GM18505 (cell line): ENCODE data around the gene RNPEPL1.

Experiments used
- ATAC-seq: cut with Tn5 transposase; IDR thresholded peaks from one replicate; pipeline ENCODE4 v1.9.1; 2021; ENCODE audit not compliant: unreplicated experiment
- POLR2A ChIP-seq: IDR thresholded peaks from 4 replicates; pipeline ENCODE4 v1.6.1; 2011; ENCODE audit warnings: borderline replicate concordance; ENCODE audit not compliant: insufficient read depth, insufficient read length; ENCODE audit errors: extremely low read depth

The RNPEPL1 gene

DNA sequence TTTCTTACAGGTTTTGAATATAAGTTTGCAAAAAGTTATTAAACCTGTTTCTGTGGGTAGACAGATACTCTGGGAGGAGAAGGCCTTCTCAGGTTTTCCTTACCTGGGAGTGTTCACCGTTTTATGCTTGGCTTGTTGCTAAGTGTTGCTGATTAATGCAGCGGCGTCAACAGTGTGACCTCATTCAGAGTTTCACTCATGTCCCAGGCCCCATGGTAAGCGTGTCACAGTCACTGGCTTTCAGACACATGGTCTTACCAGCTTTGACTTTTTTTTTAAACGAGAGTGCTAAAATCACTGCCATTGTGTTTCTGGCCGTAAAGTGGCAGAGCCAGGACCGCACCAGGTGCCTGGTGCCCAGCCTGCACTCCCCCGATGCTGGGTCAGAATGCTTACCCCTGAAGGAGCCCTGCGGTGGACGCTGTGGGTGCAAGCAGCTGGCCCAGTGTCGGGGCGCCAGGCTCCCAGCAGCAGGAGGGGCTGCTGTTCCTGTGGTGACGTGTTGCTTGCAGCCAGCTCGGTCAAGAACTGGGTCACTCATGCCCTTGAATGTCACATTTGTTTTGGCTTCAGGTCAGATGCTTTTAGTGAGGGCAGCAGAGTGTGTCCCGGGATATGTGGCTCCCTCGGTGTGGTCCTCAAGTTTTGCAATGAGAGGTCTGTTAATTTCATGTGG is 21.7 kb downstream of the RNPEPL1 start:
- TF ChIP-seq POLR2A: no peak
- ATAC-seq: no peak

DNA sequence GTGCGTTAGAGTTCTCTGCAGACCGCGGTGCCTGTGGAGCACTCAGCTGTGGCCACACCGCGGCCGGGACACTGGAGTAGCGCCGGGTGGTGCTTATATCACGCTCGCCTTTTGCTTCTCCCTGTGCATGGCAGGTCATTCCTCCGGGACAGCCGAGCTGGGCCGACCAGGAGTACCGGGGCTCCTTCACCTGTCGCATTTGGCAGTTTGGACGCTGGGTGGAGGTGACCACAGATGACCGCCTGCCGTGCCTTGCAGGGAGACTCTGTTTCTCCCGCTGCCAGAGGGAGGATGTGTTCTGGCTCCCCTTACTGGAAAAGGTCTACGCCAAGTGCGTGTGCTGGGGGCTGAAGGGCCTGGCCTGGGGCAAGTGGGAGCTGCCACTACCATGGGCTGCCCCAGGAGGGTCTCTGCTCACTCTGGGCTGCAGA is 22.4 kb downstream of the RNPEPL1 start:
- TF ChIP-seq POLR2A: no peak
- ATAC-seq: no peak

DNA sequence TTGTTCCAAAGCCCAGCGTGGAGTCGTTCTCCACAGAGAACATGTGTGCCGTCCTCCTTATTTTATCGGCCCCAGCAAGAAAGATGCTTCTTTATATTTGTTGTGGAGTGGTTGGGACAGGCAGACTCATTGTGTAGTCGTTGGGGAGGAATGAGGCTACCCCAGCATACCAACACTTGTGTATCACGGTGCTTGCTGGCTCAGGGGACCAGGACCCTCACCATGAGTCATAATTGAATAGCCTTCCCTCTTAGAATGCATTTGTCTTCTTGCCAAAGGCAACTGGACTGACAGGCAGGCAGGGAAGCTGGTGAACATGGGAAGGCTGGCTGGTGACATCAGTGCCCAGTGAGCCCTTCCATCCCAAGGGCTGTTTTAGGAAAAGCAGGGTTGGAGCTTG is 22.9 kb downstream of the RNPEPL1 start:
- no peak for TF ChIP-seq POLR2A
- ATAC-seq: no peak

DNA sequence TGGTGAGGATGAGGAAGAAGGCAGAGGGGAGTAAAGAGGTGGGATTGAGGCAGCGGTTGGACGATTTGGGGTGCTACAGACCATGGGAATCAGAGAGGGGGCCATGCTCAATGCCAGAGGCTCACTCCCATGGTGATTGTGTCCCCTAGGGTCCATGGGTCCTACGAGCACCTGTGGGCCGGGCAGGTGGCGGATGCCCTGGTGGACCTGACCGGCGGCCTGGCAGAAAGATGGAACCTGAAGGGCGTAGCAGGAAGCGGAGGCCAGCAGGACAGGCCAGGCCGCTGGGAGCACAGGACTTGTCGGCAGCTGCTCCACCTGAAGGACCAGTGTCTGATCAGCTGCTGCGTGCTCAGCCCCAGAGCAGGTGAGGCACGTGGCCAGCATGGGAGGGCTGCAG is 23.5 kb downstream of the RNPEPL1 start:
- ATAC-seq: no peak
- no peak for TF ChIP-seq POLR2A

DNA sequence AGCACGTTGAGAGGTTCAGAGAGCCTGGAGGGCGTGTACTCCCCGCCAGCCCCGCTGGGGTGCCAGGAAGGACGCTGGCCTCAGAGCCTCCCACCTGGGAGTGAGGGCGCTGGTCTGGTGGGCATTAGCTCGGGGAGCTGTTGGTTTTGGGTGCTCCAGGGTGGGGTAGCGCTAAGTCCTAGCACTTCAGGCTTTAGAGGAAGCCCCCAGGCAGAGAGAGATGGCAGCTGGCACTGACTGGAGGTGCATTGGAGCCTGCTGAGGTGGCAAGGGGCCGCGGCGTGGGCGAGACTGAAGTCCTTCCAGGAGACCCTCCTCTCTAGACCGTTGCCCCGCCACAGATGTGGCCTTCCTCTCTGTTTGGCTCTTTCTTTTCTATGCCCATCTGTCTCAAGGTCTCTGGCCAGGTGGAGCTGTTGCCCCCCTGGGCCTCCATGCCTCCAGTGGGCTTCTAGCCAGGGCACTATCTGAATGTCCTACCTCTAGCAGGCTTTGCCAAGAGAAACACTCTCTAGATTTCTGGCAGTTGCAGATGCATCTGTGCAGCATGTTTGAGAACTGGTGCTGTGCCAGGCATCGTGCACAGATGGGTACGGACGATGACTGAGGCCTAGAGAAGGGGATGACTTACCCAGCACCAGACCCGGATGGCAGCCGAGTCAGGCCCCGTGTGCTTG is 24.9 kb downstream of the RNPEPL1 start:
- ATAC-seq: no peak
- no peak for TF ChIP-seq POLR2A

DNA sequence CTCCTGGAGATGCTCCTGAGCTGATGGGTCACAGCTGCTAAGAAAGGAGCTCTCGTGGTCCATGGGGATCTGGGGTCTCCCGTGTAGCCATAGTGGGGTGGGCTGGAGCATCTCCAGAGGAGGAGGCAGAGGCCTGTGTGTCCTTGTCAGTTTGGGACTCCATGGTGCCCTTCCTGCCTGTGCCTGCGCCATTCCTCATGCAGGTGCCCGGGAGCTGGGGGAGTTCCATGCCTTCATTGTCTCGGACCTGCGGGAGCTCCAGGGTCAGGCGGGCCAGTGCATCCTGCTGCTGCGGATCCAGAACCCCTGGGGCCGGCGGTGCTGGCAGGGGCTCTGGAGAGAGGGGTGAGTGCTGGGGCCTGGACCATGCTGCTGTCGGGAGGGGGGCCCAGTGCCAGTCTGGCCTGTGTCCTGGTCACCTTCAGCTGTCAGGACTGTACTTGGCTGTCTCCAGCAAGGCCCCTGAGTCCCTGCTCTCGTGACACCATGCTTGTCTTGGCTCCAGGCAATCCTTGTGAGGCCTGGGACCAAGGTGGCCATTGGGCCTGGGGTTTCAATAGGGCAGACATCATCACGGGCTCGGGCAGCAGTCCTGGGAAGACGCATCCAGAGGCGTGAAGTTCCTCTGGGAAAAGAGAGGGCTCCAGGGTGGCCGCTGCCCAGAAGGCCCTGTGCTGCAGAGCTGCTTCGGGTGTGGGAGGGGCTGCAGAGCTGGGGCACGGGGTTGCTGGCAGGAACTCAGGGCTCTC is 25.6 kb downstream of the RNPEPL1 start:
- TF ChIP-seq POLR2A: no peak
- no peak for ATAC-seq

DNA sequence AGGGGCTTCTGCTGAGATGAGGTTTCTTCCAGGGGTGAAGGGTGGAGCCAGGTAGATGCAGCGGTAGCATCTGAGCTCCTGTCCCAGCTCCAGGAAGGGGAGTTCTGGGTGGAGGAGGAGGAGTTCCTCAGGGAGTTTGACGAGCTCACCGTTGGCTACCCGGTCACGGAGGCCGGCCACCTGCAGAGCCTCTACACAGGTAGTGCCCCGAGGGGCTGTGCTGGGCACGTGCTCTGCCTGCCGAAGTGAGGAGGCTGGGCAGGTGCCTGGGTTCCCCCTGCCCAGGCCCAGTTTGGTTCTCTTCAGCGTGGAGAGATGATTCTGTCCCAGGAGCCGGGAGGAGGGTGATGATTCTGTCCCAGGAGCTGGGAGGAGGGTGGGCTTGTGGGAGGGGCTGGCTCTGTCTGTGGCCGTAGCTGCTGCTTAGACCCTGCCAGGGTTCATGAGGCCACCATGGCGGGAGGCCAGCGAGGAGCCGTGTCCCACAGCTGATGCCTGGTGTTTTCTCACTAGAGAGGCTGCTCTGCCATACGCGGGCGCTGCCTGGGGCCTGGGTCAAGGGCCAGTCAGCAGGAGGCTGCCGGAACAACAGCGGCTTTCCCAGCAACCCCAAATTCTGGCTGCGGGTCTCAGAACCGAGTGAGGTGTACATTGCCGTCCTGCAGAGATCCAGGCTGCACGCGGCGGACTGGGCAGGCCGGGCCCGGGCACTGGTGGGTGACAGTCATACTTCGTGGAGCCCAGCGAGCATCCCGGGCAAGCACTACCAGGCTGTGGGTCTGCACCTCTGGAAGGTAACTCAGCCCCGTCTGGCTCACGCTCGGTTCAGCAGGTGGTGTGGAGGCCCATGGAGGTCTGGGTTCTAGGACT is 26.5 kb downstream of the RNPEPL1 start:
- no peak for TF ChIP-seq POLR2A
- no peak for ATAC-seq

DNA sequence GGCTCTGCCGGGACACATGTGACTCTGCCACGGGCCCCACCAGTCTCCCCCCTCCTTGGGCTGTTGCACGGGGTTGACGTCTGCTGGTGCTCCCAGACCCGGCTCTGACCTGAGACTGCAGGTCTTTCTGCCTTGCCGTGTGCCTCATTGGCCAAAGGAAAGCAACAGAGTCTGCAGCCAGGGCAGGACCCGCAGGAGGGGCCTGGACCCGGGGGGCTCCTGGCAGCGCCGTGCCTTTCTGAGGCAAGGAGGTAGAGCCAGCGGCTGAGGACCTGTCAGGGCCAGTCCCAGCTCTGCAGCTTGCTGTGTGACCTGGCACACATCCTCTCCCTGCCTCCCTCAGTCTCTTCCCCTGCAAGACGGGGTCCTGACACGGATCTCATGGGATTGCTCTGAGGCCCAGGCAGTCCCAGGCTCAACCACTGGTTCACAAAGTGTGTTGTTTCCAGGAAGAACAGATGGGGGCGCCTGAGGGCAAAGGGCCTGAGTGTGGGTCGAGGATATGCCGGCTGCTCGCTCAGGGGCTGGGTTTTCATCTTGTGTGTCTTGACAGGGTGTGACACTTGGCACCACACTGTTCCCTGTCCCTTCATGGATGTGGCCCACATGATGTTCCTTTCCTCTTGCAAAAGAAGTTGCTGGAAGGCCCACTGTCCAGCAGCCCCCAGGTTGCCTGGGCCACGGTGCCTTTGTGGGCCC is 27.2 kb downstream of the RNPEPL1 start:
- no peak for ATAC-seq
- TF ChIP-seq POLR2A: no peak

DNA sequence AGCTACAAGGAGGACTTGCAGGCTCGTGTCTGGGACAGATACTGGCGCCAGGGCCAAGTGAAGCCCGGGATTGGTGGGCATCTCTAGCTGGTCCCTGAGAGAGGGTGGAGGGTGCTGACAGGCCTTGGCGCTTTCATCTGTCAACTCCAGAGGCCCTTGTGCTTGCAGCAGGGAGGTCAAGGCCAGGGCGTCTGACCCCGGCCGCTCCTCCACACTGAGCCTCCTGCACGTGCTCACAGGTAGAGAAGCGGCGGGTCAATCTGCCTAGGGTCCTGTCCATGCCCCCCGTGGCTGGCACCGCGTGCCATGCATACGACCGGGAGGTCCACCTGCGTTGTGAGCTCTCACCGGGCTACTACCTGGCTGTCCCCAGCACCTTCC is 27.8 kb downstream of the RNPEPL1 start:
- ATAC-seq: no peak
- no peak for TF ChIP-seq POLR2A

DNA sequence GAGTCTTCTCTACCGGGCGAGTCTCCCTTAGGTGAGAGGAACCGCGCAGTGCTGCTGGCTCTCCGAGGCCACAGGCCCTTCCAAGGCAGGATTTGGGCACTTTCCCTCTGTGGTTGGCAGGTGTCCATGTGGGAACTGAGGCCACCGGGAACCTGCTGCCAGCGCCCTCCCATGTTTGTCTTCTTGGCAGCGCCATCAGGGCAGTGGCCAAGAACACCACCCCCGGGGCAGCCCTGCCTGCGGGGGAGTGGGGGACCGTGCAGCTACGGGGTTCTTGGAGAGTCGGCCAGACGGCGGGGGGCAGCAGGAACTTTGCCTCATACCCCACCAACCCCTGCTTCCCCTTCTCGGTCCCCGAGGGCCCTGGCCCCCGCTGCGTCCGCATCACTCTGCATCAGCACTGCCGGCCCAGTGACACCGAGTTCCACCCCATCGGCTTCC is 28.2 kb downstream of the RNPEPL1 start:
- TF ChIP-seq POLR2A: no peak
- ATAC-seq: no peak

DNA sequence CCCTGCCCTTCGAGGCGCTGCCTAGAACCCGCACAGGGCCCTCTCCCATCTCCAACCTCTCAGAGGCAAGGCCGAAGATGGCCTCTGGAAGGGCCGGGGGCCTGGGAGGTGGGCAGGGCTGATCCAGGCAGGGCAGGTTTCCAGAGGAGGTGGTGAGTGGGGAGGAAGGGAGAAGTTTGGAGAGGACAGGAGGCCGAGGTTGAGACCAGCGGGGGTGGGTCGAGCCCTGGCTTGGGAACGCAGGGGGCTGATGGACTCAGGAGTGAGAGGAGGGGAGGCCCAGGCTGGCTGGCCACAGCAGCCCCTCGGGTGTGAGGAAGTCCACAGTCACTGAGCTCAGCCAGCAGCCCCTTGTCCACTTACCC is 28.8 kb downstream of the RNPEPL1 start:
- ATAC-seq: no peak
- TF ChIP-seq POLR2A: no peak

DNA sequence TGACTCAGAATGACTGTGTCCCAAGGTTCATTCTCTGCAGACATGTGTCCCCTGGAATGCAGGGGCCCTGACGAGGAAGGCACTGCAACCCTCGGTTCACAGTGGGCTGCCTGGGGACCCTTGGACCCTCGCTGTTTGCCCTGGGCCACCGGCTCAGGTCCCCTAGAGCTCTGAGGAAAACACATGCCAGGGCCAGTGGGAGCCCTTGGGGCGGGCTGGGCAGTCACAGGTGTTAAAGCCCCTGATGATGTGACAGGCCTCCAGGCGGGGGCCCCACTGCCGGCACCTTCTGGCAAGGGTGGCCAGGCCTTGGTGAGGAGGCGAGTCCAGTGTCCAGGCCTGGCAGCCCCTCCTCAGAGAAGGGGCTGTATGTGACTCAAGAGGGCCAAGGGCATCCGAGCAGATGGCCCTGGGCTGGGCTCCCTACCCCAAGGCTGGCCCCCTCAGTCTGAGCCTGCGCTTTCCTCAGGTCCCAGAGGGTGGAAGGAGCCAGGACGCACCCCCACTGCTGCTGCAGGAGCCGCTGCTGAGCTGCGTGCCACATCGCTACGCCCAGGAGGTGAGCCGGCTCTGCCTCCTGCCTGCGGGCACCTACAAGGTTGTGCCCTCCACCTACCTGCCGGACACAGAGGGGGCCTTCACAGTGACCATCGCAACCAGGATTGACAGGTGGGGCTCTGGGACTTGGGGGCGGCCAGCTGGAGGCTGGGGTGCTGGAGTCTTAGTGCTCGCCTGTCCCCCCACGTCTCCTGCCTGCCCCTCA is 29.3 kb downstream of the RNPEPL1 start:
- TF ChIP-seq POLR2A: no peak
- no peak for ATAC-seq
